Left lung (tissue), 10 donors: ENCODE data around the gene TSLP. TPM values are rescaled to one million over a fixed set of nuclear protein-coding genes. Genes with fewer than 3 reads are reported as not detected.

ENCODE experiments used
- ATAC-seq: fragments of 200-7000 bp; cut with Tn5 transposase; one replicate; pipeline ENCODE4 v1.9.1; 2020; ENCODE audit warnings: moderate library complexity
- DNase-seq, 4 donors: peaks; one replicate each; pipeline ENCODE4 v3.0.0-alpha.2; 2013 to 2020
- H3K27ac ChIP-seq, 2 donors: fragments of 200-600 bp; sonication (generic) in 1 of 2; one replicate each; pipeline versions ENCODE4 v1.5.0 to v1.8.0; 2020 to 2021
- H3K27me3 ChIP-seq, 2 donors: fragments of 200-600 bp; sonication (generic) in 1 of 2; one replicate each; pipeline versions ENCODE4 v1.5.0 to v1.8.0; 2020 to 2021
- H3K36me3 ChIP-seq, 2 donors: fragments of 200-600 bp; sonication (generic) in 1 of 2; one replicate each; pipeline versions ENCODE4 v1.5.0 to v1.8.0; 2020 to 2021
- H3K4me1 ChIP-seq, 2 donors: fragments of 200-600 bp; one replicate each; pipeline ENCODE4 v1.8.0; 2021
- H3K4me3 ChIP-seq, 2 donors: fragments of 200-600 bp; sonication (generic) in 1 of 2; one replicate each; pipeline versions ENCODE4 v1.5.0 to v1.8.0; 2020 to 2021; ENCODE audit warnings: mild to moderate bottlenecking in 1 of 2
- H3K9me3 ChIP-seq, 2 donors: fragments of 200-600 bp; sonication (generic) in 1 of 2; one replicate each; pipeline versions ENCODE4 v1.5.0 to v1.8.0; 2020 to 2021
- CTCF ChIP-seq, 2 donors: fragments of 200-600 bp; sonication (generic) in 1 of 2; IDR thresholded peaks; one replicate each; pipeline versions ENCODE4 v1.5.0 to v1.8.0; 2021; ENCODE audit warnings: antibody characterized with exemption in 2 of 2
- intact Hi-C, 2 donors: fragments of 100-400 bp; cut with DNase I; formaldehyde crosslinking; loops; one replicate each; pipeline versions ENCODE4 v1.11.2 to v1.14.2; 2022
- polyA plus RNA-seq, 6 donors: library from polyadenylated mRNA; unstranded; fragments of 120-200 nt; gene quantifications; one replicate each; pipeline ENCODE4 v1.2.1, GENCODE V29; 2013; ENCODE audit not compliant: insufficient read length in 6 of 6
- total RNA-seq, 2 donors: library from RNA; stranded (reverse); fragmentation: NEBNext Ultra II Directional; extraction: Animal tissue kit (Norgen Biotek cat#: 25700); gene quantifications; one replicate each; pipeline ENCODE4 v1.2.1, GENCODE V29; 2021
- donor health status: DM: no; HTN: yes; CAD: no.
- donor health status: DM: no; HTN: no; CAD: no.

The TSLP gene
- total and polyA plus RNA-seq, 8 donors, result 0.60 to 2.0 (median 0.90) TPM

GRCh38 chr5:111092062-111092853, 20.7 kb downstream of the TSLP start, which contains the start of gene WDR36:
TSS of gene WDR36 (plus strand) at chr5:111092348. CDS start at chr5:111092457, 109 bp downstream.
- Histone ChIP-seq H3K4me1 (peaks cover 9 to 23% of the 10 kb centered on the region in 2 donors), H3K4me3 (peak within 1 kb of the TSS; percentile 75 to 83), H3K36me3 (peaks cover 0 to 16% of the 10 kb centered on the region in 2 donors), H3K27ac (peak within 1 kb of the TSS; percentile 70 to 87), H3K27me3 (no peaks in the 10 kb centered on the region), H3K9me3 (no peaks in the 10 kb centered on the region)
- peak; percentile 100 for ATAC-seq
- DNase-seq, result peak; percentile 85 to 94 (median 89)
- intact Hi-C loops, result no loop called here
- no peak for TF ChIP-seq CTCF (IDR thresholded peaks at IDR 0.05)

DNA sequence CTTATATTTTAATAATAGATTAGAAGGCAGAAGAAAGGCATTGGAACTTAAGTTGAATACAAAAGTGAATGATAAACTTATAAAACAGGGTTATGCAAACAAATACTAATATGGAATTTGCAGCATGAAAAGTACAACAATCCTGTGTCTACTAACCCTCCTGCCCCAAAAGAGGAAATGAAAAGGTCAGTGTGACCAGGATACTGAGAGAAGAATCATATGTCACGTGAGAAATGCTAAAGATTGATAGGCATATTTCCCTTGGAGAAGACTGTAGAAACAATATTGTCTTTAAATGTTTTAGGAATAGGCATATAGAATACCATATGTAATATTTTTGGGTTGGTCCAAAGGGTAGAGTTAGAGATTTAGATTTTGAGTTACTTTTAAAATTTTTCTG, 24.5 kb downstream of the TSLP start:
- Histone ChIP-seq H3K4me1 (peaks cover 9 to 23% of the 10 kb centered on the region in 2 donors), H3K27ac (no peak overlapping the region), H3K9me3 (no peaks in the 10 kb centered on the region), H3K27me3 (no peaks in the 10 kb centered on the region), H3K36me3 (peaks cover 0 to 53% of the 10 kb centered on the region in 2 donors), H3K4me3 (no peak overlapping the region)
- no peak for TF ChIP-seq CTCF (IDR thresholded peaks at IDR 0.05)
- intact Hi-C loops, result no loop called here
- DNase-seq, result no peak
- no peak for ATAC-seq

DNA sequence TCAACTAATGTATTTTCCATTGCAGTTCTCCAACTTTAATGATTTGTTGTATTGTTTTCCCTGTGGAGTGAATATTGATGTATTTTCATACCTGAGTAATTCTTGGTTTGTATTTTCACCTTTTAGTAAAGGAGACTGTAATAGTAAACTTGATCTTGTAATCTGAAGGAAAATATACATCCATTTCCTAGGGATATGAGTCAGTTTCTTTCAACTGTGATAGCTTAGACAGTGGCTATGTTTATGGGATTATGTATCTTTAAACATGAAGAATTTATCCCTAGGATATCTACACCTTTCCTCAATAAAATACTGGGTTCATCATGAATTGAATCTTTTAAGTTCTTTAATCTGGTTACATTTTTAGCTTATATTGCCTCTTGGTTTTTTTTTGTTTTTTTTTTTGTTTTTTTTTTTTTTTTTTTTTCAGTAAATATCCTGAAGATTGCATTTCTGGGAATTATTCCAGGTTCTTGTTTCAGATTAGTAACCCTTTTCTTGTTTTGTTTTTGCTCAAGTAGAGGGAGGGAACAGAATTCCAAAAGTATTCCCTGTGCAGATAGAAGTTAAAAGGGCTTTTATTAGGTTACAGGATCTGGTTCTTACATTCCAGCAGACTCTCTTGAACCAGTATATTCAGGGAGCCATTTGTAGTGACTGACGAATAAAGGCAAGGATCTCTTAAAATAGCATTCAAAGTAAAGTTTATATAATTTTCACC, 27.7 kb downstream of the TSLP start:
- no peak for TF ChIP-seq CTCF (IDR thresholded peaks at IDR 0.05)
- peaks cover 0 to 84% of the 10 kb centered on the region in 2 donors for H3K36me3 ChIP-seq
- no peaks in the 10 kb centered on the region for H3K9me3 ChIP-seq
- DNase-seq, result no peak
- no peak overlapping the region for H3K27ac ChIP-seq
- ATAC-seq, result no peak
- peaks cover 0 to 5% of the 10 kb centered on the region in 2 donors for H3K4me1 ChIP-seq
- no peaks in the 10 kb centered on the region for H3K27me3 ChIP-seq
- intact Hi-C loops, result no loop called here
- no peak overlapping the region for H3K4me3 ChIP-seq

- TF ChIP-seq CTCF (IDR thresholded peaks at IDR 0.05), result no peak
- intact Hi-C loops, result no loop called here
- H3K9me3 ChIP-seq, result no peaks in the 10 kb centered on the region
- ATAC-seq (no peak), DNase-seq (no peak)
- peaks cover 0 to 98% of the 10 kb centered on the region in 2 donors for H3K36me3 ChIP-seq
- H3K4me3 ChIP-seq, result no peak overlapping the region
- H3K27ac ChIP-seq, result no peak overlapping the region
- H3K4me1 ChIP-seq, result no peaks in the 10 kb centered on the region
- no peaks in the 10 kb centered on the region for H3K27me3 ChIP-seq
Observed at GRCh38 chr5:111106320-111106948, 34.9 kb downstream of the TSLP start.

DNA sequence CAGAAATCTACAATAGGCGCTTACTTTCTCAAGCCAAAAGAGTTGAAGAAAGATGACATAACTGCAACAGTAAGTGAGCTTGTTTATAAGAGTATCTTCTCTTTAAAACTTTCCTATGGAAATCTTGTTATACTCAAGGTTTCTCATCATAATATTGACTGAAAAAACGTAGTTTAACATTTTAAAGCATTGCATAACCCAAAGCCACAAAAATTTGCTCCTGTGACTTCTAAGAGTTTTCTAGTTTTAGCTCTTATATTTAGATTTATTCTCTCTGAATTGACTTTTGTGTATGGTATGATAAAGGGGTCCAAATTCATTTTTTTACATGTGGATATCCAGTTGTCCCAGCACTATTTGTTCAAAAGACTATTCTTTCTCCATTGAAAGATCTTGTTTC, 35.9 kb downstream of the TSLP start:
- Histone ChIP-seq H3K9me3 (no peaks in the 10 kb centered on the region), H3K27me3 (no peaks in the 10 kb centered on the region), H3K27ac (no peak overlapping the region), H3K36me3 (peaks cover 0 to 97% of the 10 kb centered on the region in 2 donors), H3K4me1 (no peaks in the 10 kb centered on the region), H3K4me3 (no peak overlapping the region)
- no peak for TF ChIP-seq CTCF (IDR thresholded peaks at IDR 0.05)
- DNase-seq, result no peak
- ATAC-seq, result no peak
- intact Hi-C loops, result no loop called here
